ENCODE data around the gene DOK4. TPM values are rescaled to one million over a fixed set of nuclear protein-coding genes. Genes with fewer than 3 reads are reported as not detected.

DOK4 gene
- total and polyA plus RNA-seq, 8 donors = 27.7 to 108 (median 31.0) TPM

- Histone ChIP-seq H3K4me1 (peaks cover 43 to 69% of the 10 kb centered on the region in 2 donors), H3K4me3 (no peak overlapping the region), H3K27ac (no peak overlapping the region), H3K27me3 (peaks cover 0 to 8% of the 10 kb centered on the region in 2 donors), H3K36me3 (peaks cover 0 to 51% of the 10 kb centered on the region in 2 donors), H3K9me3 (no peaks in the 10 kb centered on the region)
- DNase-seq (no peak), ATAC-seq (no peak)
- intact Hi-C loops (cut with DNase I) = no loop called here
- TF ChIP-seq CTCF (IDR thresholded peaks at IDR 0.05) = no peak
These were observed 11.3 kb downstream of the DOK4 start for GRCh38 chr16:57474671-57475661.

- Histone ChIP-seq H3K36me3 (peaks cover 0 to 62% of the 10 kb centered on the region in 2 donors), H3K27me3 (peaks cover 0 to 1% of the 10 kb centered on the region in 2 donors), H3K9me3 (no peaks in the 10 kb centered on the region), H3K4me3 (no peak overlapping the region), H3K4me1 (peaks cover 34 to 62% of the 10 kb centered on the region in 2 donors), H3K27ac (no peak overlapping the region)
- TF ChIP-seq CTCF (IDR thresholded peaks at IDR 0.05) = no peak
- DNase-seq (no peak), ATAC-seq (no peak)
- intact Hi-C loops (cut with DNase I) = no loop called here
These were observed 12.4 kb downstream of the DOK4 start for GRCh38 chr16:57473906-57474305.

DNA sequence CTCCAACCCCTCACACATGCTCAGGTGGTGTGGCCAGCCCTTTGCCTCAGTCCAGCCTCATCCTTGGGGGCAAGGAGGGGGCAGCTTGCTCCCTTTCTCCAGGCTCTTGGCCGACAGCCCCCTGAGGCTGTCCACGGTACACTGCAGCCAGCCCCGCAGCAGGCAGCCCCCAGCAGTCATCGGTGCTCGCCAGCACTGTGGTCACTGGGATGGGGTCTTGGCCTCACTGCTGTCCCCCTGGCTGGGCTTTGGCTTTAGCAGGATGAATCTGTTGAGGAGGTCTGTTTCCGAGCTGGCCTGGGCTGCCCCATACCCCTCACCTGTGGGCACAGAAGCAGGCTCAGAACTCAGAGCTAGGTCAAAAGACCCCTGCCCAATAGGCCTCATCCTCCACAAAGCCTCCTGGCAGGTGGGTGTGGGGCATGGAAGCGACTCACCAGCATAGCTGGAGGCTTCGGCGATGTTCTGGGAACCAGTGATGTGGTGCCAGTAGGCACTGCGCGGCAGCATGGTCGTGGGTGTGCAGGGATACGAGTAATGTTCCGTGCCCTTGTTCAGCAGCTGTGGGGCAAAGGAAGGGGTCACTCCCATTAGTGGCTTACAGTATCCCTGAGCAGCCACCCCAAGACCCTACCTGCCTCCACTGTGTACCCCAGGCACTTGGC is 13.0 kb downstream of the DOK4 start:
- Histone ChIP-seq H3K9me3 (no peaks in the 10 kb centered on the region), H3K4me1 (peaks cover 31 to 56% of the 10 kb centered on the region in 2 donors), H3K4me3 (no peak overlapping the region), H3K27me3 (no peaks in the 10 kb centered on the region), H3K36me3 (peaks cover 0 to 68% of the 10 kb centered on the region in 2 donors), H3K27ac (no peak overlapping the region)
- no peak for TF ChIP-seq CTCF (IDR thresholded peaks at IDR 0.05)
- no peak for ATAC-seq
- no peak for DNase-seq
- intact Hi-C loops (cut with DNase I) = no loop called here

DNA sequence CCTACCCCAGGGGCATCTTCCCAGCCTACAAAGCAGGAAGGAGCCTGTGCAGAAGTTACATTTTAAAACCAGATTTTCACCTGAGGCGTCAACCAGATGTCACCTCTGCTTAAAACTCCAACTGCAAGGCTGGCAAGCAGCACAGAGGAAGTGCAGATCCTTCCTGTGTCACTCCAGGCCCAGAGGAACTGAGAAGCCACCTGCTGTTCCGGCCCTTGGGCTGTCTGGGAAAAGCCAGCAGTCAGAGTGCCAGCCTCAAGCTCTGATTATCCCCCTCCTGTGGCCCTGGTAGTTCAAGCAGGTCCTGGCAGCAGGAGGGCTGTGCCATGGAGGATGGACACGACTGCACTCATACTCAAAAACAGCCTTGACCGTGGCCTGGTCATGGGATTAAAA is 13.6 kb downstream of the DOK4 start:
- Histone ChIP-seq H3K4me3 (no peak overlapping the region), H3K4me1 (peaks cover 25 to 50% of the 10 kb centered on the region in 2 donors), H3K36me3 (peaks cover 0 to 74% of the 10 kb centered on the region in 2 donors), H3K27ac (no peak overlapping the region), H3K9me3 (no peaks in the 10 kb centered on the region), H3K27me3 (no peaks in the 10 kb centered on the region)
- no peak for DNase-seq
- no peak for TF ChIP-seq CTCF (IDR thresholded peaks at IDR 0.05)
- intact Hi-C loops (cut with DNase I) = no loop called here
- ATAC-seq = no peak

All from left lung (tissue), 10 donors.